ENCODE data around the gene SUN3. TPM values are rescaled to one million over a fixed set of nuclear protein-coding genes. Genes with fewer than 3 reads are reported as not detected.

The SUN3 gene
- total RNA-seq (not detected), polyA plus RNA-seq (not detected)
- long read RNA-seq, donor 1, result 0 reads
- long read RNA-seq, donor 2, result 0 reads
- long read RNA-seq, donor 3, result 0 reads
- long read RNA-seq, donor 4, result 0 reads

GRCh38 chr7:48028938-48029337, at the start of gene SUN3:
TSS of gene SUN3 (minus strand) at chr7:48029107. CDS start at chr7:48028938, 169 bp downstream.
- Histone ChIP-seq H3K27me3 (ENCODE audit: control insufficient read depth, insufficient read depth) (peaks cover 5% of the 10 kb centered on the region), H3K4me1 (ENCODE audit: control insufficient read depth, insufficient read depth, low read length) (no peaks in the 10 kb centered on the region), H3K27ac (ENCODE audit: low read length) (no peak within 1 kb of the TSS), H3K9me3 (ENCODE audit: control insufficient read depth, low read length) (no peaks in the 10 kb centered on the region), H3K4me3 (ENCODE audit: low read length) (no peak within 1 kb of the TSS)
- intact Hi-C loops (cut with DNase I), result no loop called here
- WGBS, result 87% methylated on average over 6 of the region's 6 CpGs
- DNase-seq (no peak), ATAC-seq (no peak)

- Histone ChIP-seq H3K27me3 (ENCODE audit: control insufficient read depth, insufficient read depth) (no peaks in the 10 kb centered on the region), H3K9me3 (ENCODE audit: control insufficient read depth, low read length) (no peaks in the 10 kb centered on the region), H3K27ac (ENCODE audit: low read length) (no peak overlapping the region), H3K4me1 (ENCODE audit: control insufficient read depth, insufficient read depth, low read length) (peaks cover 4% of the 10 kb centered on the region), H3K4me3 (ENCODE audit: low read length) (no peak overlapping the region)
- WGBS, result 76% methylated on average over 2 of the region's 2 CpGs
- DNase-seq (no peak), ATAC-seq (no peak)
- intact Hi-C loops (cut with DNase I), result no loop called here
Observed at GRCh38 chr7:48078470-48078869, 49.6 kb upstream of the SUN3 start.

GRCh38 chr7:48077423-48077822, 48.5 kb upstream of the SUN3 start:
- ATAC-seq (no peak), DNase-seq (no peak)
- no peak overlapping the region for H3K4me3 ChIP-seq (ENCODE audit: low read length)
- WGBS, result 74% methylated on average over 1 of the region's 1 CpG
- intact Hi-C loops (cut with DNase I), result no loop called here
- H3K27me3 ChIP-seq (ENCODE audit: control insufficient read depth, insufficient read depth), result no peaks in the 10 kb centered on the region
- H3K27ac ChIP-seq (ENCODE audit: low read length), result no peak overlapping the region
- H3K4me1 ChIP-seq (ENCODE audit: control insufficient read depth, insufficient read depth, low read length), result no peaks in the 10 kb centered on the region
- no peaks in the 10 kb centered on the region for H3K9me3 ChIP-seq (ENCODE audit: control insufficient read depth, low read length)

- ATAC-seq (no peak), DNase-seq (no peak)
- intact Hi-C loops (cut with DNase I), result no loop called here
- Histone ChIP-seq H3K4me3 (ENCODE audit: low read length) (no peak overlapping the region), H3K9me3 (ENCODE audit: control insufficient read depth, low read length) (no peaks in the 10 kb centered on the region), H3K27me3 (ENCODE audit: control insufficient read depth, insufficient read depth) (no peaks in the 10 kb centered on the region), H3K4me1 (ENCODE audit: control insufficient read depth, insufficient read depth, low read length) (no peaks in the 10 kb centered on the region), H3K27ac (ENCODE audit: low read length) (no peak overlapping the region)
Observed at GRCh38 chr7:48074204-48074654, 45.3 kb upstream of the SUN3 start.

- intact Hi-C loops (cut with DNase I), result no loop called here
- DNase-seq, result no peak
- Histone ChIP-seq H3K27me3 (ENCODE audit: control insufficient read depth, insufficient read depth) (no peaks in the 10 kb centered on the region), H3K4me1 (ENCODE audit: control insufficient read depth, insufficient read depth, low read length) (no peaks in the 10 kb centered on the region), H3K4me3 (ENCODE audit: low read length) (no peak overlapping the region), H3K9me3 (ENCODE audit: control insufficient read depth, low read length) (no peaks in the 10 kb centered on the region), H3K27ac (ENCODE audit: low read length) (no peak overlapping the region)
- ATAC-seq, result no peak
- WGBS, result 89% methylated on average over 2 of the region's 2 CpGs
Observed at GRCh38 chr7:48067475-48067874, 38.6 kb upstream of the SUN3 start.

- Histone ChIP-seq H3K27ac (ENCODE audit: low read length) (no peak overlapping the region), H3K27me3 (ENCODE audit: control insufficient read depth, insufficient read depth) (no peaks in the 10 kb centered on the region), H3K9me3 (ENCODE audit: control insufficient read depth, low read length) (no peaks in the 10 kb centered on the region), H3K4me3 (ENCODE audit: low read length) (no peak overlapping the region), H3K4me1 (ENCODE audit: control insufficient read depth, insufficient read depth, low read length) (no peaks in the 10 kb centered on the region)
- intact Hi-C loops (cut with DNase I), result no loop called here
- DNase-seq, result no peak
- no peak for ATAC-seq
- 86% methylated on average over 1 of the region's 1 CpG for WGBS
Observed at GRCh38 chr7:48063985-48064384, 35.1 kb upstream of the SUN3 start.

GRCh38 chr7:48059706-48060105, 30.8 kb upstream of the SUN3 start:
- intact Hi-C loops (cut with DNase I), result no loop called here
- WGBS, result 89% methylated on average over 5 of the region's 5 CpGs
- no peak overlapping the region for H3K4me3 ChIP-seq (ENCODE audit: low read length)
- no peaks in the 10 kb centered on the region for H3K9me3 ChIP-seq (ENCODE audit: control insufficient read depth, low read length)
- H3K27ac ChIP-seq (ENCODE audit: low read length), result no peak overlapping the region
- ATAC-seq (no peak), DNase-seq (no peak)
- H3K27me3 ChIP-seq (ENCODE audit: control insufficient read depth, insufficient read depth), result no peaks in the 10 kb centered on the region
- no peaks in the 10 kb centered on the region for H3K4me1 ChIP-seq (ENCODE audit: control insufficient read depth, insufficient read depth, low read length)

- Histone ChIP-seq H3K27ac (ENCODE audit: low read length) (no peak overlapping the region), H3K4me1 (ENCODE audit: control insufficient read depth, insufficient read depth, low read length) (no peaks in the 10 kb centered on the region), H3K9me3 (ENCODE audit: control insufficient read depth, low read length) (no peaks in the 10 kb centered on the region), H3K4me3 (ENCODE audit: low read length) (no peak overlapping the region), H3K27me3 (ENCODE audit: control insufficient read depth, insufficient read depth) (no peaks in the 10 kb centered on the region)
- WGBS, result 67% methylated on average over 2 of the region's 2 CpGs
- DNase-seq (no peak), ATAC-seq (no peak)
- intact Hi-C loops (cut with DNase I), result no loop called here
Observed at GRCh38 chr7:48058990-48059389, 30.1 kb upstream of the SUN3 start.

GRCh38 chr7:48053736-48054135, 24.8 kb upstream of the SUN3 start:
- Histone ChIP-seq H3K4me3 (ENCODE audit: low read length) (no peak overlapping the region), H3K4me1 (ENCODE audit: control insufficient read depth, insufficient read depth, low read length) (no peaks in the 10 kb centered on the region), H3K27me3 (ENCODE audit: control insufficient read depth, insufficient read depth) (no peaks in the 10 kb centered on the region), H3K9me3 (ENCODE audit: control insufficient read depth, low read length) (no peaks in the 10 kb centered on the region), H3K27ac (ENCODE audit: low read length) (no peak overlapping the region)
- no peak for DNase-seq
- WGBS, result 93% methylated on average over 2 of the region's 2 CpGs
- intact Hi-C loops (cut with DNase I), result no loop called here
- ATAC-seq, result no peak

GRCh38 chr7:48052748-48053147, 23.8 kb upstream of the SUN3 start:
- H3K4me1 ChIP-seq (ENCODE audit: control insufficient read depth, insufficient read depth, low read length), result no peaks in the 10 kb centered on the region

GRCh38 chr7:48049850-48050249, 20.9 kb upstream of the SUN3 start:
- intact Hi-C loops (cut with DNase I), result no loop called here
- Histone ChIP-seq H3K4me3 (ENCODE audit: low read length) (no peak overlapping the region), H3K9me3 (ENCODE audit: control insufficient read depth, low read length) (no peaks in the 10 kb centered on the region), H3K27ac (ENCODE audit: low read length) (no peak overlapping the region), H3K27me3 (ENCODE audit: control insufficient read depth, insufficient read depth) (no peaks in the 10 kb centered on the region), H3K4me1 (ENCODE audit: control insufficient read depth, insufficient read depth, low read length) (no peaks in the 10 kb centered on the region)
- DNase-seq (peak in 1 of 3 donors; percentile 49), ATAC-seq (peak in 1 of 2 donors; percentile 57)
- 78% methylated on average over 8 of the region's 8 CpGs for WGBS

More at GRCh38 chr7:48052748-48053147, 23.8 kb upstream of the SUN3 start:
- 65% methylated on average over 8 of the region's 8 CpGs for WGBS
- no peaks in the 10 kb centered on the region for H3K9me3 ChIP-seq (ENCODE audit: control insufficient read depth, low read length)
- DNase-seq, result no peak
- intact Hi-C loops (cut with DNase I), result no loop called here
- no peaks in the 10 kb centered on the region for H3K27me3 ChIP-seq (ENCODE audit: control insufficient read depth, insufficient read depth)
- H3K27ac ChIP-seq (ENCODE audit: low read length), result no peak overlapping the region
- H3K4me3 ChIP-seq (ENCODE audit: low read length), result no peak overlapping the region
- no peak for ATAC-seq

GRCh38 chr7:48048113-48048512, 19.2 kb upstream of the SUN3 start:
- ATAC-seq, result no peak
- intact Hi-C loops (cut with DNase I), result no loop called here
- 95% methylated on average over 8 of the region's 8 CpGs for WGBS

More at GRCh38 chr7:48048113-48048512, 19.2 kb upstream of the SUN3 start:
- H3K4me1 ChIP-seq (ENCODE audit: control insufficient read depth, insufficient read depth, low read length), result no peaks in the 10 kb centered on the region
- H3K4me3 ChIP-seq (ENCODE audit: low read length), result no peak overlapping the region
- H3K9me3 ChIP-seq (ENCODE audit: control insufficient read depth, low read length), result no peaks in the 10 kb centered on the region
- no peak for DNase-seq
- H3K27me3 ChIP-seq (ENCODE audit: control insufficient read depth, insufficient read depth), result no peaks in the 10 kb centered on the region
- no peak overlapping the region for H3K27ac ChIP-seq (ENCODE audit: low read length)

All from right cardiac atrium (tissue), 5 donors.